ENCODE results near the gene ADH1C. TPM values are rescaled to one million over a fixed set of nuclear protein-coding genes. Genes with fewer than 3 reads are reported as not detected.
"Not testable (repeated sequence)": the region's sequence is repeated elsewhere in the genome, so short reads cannot be mapped to it uniquely, and the experiment has no call there.

Gene ADH1C
- 2.3 TPM for total RNA-seq

DNA sequence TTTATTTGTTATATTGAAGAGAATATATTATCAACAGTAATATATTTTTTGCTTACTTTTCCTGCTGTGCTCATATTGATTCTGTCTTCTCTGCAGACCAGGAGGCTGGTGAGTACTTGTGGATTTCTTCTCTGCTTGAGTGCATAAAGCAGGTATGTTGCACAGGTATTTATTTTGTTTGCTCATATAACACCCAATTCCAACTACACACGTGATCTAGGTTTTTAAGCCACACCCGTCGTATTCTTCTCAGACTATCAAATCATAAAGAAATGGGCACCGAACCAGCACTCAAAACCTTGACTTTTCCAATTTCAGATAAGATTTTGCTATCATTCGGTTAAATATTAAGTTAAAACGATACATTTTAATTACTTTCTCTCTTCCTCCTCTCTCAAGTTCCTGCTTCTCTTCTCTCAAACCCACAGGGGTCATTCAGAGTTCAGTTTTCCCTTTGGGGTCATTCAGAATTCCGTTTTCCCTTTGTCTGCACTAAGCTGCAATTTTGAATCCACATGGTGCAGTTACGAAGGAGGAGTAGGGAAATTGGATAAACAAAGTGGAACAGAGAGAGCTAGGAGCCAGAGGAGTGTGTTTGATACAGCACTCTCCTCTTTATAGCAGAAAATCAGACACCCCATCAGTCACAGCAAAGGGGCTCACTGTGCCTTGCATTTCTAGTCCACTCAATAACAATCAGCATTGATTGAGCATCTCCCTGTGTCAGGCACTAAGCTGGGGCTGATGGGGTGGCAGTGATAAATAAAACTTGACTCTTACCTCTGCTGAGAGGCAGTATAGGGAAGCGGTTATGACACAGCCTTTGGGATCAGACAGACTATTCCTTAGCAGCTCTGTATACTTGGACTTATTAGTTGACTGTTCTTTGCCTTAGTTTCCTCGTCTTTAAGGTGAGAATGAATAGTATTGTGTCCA lies at the start of gene ADH1C:
ADH1C (minus strand) TSS at position 145 of the 936 bp plus-strand sequence; CDS start at position 74, 71 bp downstream.
- peak; percentile 20 for DNase-seq

DNA sequence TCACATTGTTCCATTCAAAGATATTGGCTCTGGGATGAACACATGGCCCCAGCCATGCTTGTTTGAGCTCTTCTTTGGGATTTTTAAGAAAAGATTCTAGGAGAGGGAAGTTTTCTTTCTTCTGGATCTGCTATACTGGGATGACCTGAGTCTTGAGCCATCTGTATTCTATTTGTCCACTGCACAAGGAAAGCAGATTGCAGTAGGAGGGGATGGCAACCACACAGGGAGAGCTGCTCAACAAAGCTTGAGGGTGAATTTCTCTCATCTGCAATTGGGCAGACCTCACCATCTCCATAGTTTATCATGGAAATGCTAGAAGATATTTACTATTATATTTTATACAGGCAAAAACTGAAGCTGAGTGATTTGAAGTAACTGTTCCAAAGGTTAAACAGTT lies 48.3 kb upstream of the ADH1C start:
- no peak for DNase-seq

DNA sequence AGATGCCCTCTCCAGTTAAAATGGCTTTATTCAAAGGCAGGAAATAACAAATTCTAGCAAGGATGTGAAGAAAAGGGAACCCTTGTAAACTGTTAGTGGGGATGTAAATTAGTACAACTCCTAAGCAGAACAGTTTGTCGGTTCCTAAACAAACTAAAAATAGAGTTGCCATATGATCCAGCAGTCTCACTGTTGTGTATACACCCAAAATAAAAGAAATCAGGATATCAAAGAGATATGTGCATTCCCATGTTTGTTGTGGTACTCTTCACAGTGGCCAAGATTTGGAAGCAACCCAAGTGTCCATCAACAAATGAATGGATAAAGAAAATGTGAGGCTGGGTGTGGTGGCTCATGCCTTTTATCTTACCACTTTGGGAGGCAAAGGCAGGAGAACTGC lies 46.5 kb upstream of the ADH1C start:
- DNase-seq, result no peak

DNA sequence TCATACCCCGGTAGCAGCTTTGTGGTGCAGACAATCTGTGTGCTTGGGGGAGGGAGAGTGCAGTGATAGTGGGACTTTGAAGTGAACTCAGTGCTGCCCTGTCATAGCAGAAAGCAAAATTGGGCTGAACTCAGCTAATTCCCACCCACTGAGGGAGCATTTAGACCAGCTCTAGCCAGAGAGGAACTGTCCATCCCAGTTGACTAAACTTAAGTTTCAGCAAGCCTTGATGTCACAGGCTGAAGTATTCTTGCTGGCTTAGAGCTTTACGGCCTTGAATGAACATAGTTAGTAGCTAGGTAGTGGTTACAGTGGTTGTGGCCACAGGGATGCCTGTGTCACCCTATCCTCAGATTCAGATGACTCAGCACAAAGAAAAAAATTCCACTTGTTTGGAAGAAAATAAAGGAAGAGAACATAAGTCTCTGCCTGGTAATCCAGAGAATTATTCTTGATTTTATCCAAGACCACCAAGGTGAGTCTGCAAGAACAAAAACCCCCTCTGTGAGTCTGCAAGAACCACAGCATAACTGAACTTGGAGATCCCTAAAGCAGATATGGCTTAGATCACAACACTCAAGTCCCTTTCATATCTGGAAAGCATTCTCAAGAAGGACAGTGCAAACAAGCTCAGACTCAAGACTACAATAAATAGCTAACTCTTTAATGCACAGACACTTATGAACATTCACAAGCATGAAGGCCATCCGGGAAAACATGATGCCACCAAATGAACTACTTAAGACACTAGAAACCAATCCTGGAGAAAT lies 43.2 kb upstream of the ADH1C start:
- no peak for DNase-seq

DNA sequence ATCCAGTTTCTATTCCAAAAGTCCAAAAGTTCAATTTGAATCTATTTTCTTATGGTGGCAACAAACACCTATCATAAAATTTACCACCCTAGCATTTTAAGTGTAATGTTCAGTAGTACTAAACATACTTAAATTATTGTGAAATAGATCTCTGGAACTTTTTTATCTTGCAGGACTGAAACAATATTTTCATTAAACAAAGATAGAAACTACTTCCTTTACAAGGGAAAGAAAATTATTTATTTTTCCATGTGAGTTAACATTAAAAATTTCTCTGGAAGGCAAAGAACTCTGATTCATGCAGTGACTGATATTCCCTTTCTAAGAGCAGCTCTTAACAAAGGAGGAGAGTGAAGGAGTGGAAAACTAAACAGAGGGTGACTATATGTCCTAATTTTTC lies 42.4 kb upstream of the ADH1C start:
- DNase-seq, result no peak

DNA sequence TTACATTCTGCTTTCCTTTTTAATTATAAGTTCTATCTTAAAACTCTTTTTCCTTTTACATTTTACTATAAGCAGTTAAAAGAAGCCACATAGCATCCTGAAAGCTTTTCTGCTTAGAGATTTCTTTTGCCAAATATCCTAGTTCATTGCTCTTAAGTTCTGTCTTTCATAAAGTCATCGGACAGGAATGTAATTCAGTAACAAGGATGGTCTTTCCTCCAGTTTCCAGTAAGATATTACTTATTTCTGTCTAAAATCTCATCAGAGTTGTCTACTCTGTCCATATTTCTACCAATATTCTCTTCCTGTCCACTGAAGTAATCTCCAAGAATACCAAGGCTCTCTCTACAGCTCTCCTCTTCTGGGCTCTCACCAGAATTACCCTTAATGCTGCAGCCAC lies 37.5 kb upstream of the ADH1C start:
- DNase-seq, result no peak

DNA sequence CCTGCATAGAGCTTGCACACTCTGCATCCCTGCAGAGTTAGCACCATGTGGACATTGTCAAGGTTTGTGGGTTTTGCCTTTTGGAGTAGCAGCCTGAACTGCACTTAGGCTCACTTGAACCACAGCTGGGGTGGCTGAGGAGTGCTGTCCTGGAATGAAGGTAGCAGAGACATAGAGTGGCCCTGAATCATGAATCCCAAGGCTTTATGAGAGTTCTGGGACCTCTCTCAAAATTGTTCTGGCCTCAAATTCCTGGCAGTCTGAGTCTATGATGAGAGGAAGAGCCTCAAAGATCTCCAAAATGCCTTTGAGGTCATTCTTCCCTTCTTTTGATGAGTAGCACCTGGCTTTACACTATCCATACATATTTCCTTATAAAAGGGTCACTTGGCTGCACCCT lies 37.1 kb upstream of the ADH1C start:
- DNase-seq, result no peak

DNA sequence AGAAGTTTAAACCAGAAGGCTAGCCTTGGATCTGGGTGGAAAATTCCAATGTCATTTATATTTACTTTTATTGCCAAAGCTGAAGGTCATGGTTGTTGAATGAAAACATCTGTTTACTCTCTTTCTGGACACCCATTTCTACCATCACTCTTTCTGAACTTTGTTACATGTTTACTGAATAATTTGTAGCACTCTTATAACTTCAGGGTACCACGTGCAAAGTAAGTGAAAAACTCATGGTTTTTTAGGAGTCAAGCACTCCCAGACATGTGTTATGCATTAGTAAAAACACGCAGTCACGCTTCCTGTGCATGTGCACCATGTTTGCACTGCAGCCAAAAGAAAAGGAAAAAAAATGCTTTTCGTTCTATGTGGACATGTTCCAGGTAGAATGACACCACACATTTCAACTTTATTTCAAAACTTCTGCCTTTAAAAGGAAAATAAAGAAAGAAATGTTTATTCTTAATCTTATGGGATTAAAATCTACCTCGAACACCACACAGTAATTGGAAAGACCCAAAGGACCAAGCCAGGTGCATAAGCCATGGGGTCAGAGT lies 31.4 kb upstream of the ADH1C start:
- DNase-seq, result peak; percentile 96

DNA sequence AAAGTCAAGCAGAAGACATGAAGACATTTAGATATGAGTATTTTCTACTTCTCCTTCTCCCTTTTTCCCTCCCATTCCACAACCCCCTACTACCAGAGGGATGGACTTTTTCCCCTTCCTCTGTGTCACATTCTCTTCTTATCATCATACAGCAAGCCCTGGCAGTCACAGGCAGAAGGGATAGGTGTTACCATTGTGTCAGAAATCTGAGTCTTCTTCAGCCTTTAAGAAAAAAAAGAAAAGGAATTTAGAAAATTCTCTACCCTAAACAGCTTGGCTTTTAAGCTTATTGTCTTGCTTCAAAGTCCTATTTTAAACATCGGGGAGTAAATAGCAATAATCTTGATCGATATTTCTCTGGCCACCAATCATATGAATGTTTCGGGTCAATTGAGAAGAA lies 30.9 kb upstream of the ADH1C start:
- DNase-seq, result no peak

DNA sequence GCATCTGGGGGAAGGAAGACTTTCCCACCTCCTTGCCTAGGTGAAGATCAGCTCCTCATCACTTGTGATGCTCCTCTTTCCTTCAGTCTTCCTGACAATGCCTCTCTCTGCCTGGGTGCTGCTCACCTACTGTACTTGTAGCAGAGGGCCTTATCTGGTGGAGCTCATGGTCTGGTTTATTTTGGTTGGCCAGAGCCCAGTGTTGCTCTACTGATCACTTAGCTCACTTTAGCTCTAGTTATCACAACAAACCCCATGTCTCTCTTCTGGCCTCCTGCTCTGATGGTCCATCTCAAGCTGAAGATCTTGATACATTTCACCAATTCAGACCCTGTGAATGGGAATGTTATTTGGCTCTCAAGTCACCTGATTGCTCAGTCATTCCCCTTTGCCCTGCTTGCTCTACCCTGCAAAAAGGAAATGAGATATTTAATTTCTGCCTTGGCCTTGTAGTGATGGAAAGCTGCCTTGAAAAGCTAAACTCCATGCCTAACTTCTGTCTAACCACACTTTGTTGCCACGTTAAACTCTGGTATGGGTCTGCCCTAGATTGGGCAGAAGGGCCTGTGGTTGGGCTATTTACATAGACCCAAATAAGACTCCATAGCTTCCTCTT lies 30.3 kb upstream of the ADH1C start:
- DNase-seq, result no peak

DNA sequence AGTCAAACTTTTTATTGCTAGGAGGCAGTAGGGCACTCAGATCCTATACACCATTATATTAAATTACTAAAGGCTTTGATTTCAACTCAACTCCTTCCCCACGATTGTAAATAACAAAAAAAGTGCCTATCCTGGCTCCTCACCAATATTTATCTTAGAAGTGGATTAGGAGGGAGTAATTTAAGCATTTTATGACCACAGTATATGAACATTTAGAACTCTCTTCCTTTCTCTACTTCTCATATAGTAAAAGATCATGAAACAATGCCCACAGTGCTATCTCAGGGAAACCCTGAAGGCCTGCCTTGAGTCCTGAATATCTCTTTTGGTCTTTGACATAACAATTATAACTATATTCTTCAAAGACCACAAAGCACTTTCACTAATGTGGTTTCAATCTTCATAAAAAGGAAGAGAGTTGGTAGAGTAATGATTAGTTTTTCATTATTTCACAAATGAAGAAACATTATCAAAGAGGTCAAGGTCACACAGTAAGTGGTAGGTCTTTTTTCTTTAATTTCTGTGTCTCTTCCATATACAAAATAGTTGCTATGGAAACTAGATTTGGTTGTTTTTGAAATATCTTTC lies 29.1 kb upstream of the ADH1C start:
- DNase-seq, result no peak

DNA sequence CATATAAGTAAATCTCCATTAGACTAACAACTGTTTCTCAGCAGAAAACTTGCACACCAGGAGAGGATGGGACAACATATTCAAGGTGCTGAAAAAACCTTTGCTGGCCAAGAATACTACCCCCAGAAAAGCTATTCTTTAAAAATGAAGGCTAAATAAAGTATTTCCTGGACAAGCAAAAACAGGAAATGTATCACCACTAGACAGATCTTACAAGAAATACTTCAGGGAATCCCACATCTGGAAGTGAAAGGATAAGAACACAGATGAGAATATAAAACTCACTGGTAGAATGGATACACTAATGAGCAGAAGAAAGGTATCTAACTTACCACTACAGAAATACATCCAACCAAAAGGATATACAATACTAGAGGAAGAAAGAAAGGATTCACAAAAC lies 27.0 kb upstream of the ADH1C start:
- no peak for DNase-seq

DNA sequence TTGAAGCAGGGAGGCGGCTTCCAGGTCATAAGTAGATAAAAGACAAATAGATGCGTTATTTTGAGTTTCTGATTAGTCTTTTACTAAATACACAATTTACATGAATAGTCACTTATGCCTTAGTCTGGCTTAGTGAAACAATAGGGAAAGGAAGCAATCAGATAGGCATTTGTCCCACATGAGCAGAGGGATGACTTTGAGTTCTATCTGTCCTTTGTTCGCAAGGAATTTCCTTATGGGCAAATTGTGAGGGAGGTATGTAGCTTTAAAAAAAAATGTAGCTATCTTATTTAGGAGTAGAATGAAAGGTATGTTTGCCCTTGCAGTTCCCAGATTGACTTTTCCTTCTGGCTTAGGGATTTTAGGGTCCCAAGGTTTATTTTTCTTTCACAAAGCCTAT lies 26.3 kb upstream of the ADH1C start:
- no peak for DNase-seq

DNA sequence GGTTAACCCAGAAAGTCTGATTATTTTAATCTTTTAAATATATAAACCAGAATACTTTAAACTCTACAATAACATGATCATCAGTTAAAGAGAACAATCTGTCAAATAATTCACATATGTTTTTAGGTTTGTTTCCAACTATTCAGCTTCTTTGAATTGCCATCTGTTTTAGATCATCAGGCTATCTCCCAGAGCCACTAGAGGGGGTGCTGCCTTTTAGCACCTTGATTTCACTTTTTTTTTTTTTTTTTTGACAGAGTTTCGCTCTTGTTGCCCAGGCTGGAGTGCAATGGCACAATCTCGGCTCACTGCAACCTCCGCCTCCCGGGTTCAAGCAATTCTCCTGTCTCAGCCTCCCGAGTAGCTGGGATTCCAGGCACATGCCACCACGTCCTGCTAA lies 24.8 kb upstream of the ADH1C start:
- DNase-seq, result peak; percentile 46

DNA sequence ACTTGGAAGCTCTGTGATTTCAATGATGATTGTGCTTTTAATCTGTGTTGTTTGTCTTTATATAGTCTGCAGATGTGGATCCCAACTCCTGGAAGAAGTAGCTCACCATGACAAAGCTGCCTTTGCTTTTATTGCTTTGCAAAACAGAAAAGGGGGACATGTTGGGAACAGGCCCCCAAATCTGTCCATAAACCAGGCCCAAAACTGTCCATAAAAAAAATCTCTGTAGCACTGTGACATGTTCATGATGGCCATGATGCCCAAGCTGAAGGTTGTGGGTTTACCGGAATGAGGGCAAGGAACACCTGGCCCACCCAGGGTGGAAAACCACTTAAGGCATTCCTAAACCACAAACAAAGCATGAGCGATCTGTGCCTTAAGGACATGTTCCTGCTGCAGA lies 19.9 kb upstream of the ADH1C start:
- DNase-seq, result not testable (repeated sequence)

DNA sequence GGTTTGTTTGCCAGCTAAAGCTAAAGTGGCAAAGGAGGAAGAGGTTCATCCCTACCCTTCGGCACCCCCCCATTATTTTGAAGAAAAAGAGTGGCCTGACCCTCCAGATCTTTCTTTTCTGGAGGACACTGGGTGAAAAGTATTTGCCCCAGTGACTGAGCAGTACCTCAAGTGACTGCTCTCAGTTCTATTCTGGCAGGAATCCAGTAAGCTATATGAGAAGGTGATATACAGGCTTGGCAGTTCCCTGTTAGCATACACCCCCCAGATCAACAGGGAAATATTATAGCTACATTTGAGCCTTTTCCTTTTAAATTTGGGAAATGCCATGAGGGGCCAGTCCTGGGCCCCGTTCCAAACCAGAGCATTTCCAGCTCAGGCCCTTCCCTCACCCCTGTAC lies 15.3 kb upstream of the ADH1C start:
- not testable (repeated sequence) for DNase-seq

DNA sequence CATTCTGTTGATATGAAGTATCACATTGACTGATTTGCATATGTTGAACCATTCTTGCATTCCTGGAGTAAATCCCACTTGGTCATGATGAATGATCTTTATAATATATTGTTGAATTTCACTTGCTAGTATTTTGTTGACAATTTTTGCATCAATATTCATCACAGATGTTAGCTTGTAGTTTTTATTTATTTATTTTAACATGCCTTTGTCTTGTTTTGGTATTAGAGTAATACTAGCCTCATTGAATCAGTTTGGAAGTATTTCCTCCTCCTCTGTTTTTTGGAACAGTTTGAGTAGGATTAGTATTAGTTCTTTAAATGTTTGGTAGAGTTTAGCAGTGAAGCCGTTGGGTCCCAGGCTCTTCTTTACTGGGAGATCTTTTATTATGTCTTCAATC lies 13.9 kb upstream of the ADH1C start:
- DNase-seq, result no peak

DNA sequence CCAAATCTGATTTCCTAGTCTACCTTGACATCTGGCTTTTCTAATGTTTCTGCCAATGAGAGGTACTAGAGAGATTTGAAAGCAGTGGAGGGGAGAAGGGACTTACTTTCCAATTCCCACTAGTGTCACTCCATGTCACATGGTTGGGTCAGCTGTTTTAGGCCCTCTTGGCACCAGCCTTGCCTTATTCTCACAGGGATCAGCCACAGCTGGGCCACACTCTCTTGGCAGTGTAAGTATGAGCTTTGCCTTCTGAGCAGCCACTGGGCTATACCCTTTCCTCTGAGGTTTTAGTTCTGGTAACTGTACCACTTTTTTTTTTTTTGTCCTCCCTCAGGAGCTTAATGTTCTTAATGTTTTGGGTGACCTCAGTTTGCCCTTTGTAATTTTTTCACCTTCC lies 10.2 kb upstream of the ADH1C start:
- DNase-seq, result no peak

DNA sequence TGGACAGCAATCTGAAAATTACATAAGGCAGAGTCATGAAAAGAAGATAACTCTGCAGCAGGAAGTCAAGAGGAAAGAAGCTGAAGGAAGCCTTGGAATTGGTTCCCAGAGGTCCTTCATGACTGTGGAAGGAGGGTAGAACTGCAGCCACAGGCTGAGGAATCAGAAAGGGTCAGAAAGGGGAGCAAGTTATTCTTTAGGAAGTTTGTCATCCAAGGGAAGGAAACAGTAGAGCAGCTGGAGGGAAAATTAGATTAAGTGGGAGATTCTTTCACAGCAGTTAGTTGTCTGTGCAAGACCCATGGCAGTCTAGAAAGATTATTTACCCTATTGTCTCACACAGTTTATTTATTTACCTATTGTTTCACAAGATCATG lies 9.3 kb upstream of the ADH1C start:
- no peak for DNase-seq

DNA sequence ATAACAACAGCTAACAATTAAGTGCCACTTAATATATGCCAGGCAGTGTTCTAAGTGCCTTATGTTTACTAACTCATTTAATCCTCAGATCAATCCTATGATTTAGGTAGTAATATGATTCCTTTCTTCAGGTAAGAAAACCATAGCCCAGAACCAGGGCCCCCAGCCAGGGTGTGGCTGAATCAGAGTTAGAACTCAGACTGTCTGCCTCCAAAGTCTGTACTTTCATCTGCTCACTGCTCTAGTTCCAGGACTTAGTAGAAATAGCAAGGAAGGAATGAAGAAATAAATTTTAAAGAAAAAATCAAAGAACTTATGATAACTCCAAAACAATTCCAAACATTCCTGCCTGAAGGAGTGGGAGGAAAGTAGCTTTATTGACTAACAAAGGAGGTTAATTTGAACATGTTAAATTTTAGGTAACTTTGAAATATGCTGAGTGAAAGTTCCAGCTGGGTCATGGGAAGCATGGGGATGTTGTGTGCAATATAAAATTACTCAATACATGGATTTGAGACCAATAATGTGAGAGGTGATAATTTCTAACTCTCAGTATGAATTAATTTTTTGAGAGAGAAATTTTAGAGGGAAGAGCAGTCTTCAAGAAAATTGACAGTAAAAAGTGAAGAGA lies 8.8 kb upstream of the ADH1C start:
- no peak for DNase-seq

DNA sequence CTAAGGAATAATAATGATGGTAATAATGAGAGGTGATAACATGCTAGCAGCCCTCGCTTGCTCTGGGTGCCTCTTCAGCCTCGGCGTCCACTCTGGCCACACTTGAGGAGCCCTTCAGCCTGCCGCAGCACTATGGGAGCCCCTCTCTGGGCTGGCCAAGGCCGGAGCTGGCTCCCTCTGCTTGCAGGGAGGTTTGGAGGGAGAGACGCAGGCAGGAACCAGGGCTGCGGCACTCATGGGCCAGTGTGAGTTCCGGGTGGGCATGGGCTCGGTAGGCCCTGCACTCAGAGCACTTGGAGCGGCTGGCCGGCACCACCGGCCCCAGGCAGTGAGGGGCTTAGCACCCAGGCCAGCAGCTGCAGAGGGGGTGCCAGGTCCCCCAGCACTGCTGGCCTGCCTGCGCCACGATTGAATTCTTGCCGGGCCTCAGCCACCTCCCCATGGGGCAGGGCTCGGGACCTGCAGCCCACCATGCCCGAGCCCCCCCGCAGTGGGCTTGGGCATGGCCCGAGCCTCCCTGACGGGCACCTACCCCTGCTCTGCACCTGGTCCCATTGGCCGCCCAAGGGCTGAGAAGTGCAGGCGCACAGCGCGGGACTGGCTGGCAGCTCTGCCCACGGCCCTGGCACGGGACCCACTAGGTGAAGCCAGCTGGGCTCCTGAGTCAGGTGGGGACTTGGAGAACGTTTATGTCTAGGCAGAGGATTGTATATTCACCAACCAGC lies 7.1 kb upstream of the ADH1C start:
- no peak for DNase-seq

All from skin of body (tissue), 2 donors.